HepG2 (cell line): ENCODE data around the gene RPUSD3. TPM values are rescaled to one million over a fixed set of nuclear protein-coding genes. Genes with fewer than 3 reads are reported as not detected.

Experiments
- AGO2 ChIP-seq: fragments of 200-400 bp; formaldehyde crosslinking; optimal IDR thresholded peaks from 2 replicates; pipeline ENCODE3; 2017; ENCODE audit warnings: mild to moderate bottlenecking, low read depth, low read length, moderate library complexity
- BHLHE40 ChIP-seq: IDR thresholded peaks from 2 replicates; pipeline ENCODE4 v1.6.1; 2011; ENCODE audit warnings: low read length, improper control_type of control experiment
- CREM ChIP-seq, 2 experiments: sonication (generic) in 1 of 2; formaldehyde crosslinking in 1 of 2; IDR thresholded peaks; 2 replicates each; pipeline versions ENCODE4 v1.4.0 to v1.6.1; 2016 to 2020; ENCODE audit warnings: antibody characterized with exemption in 1 of 2, mild to moderate bottlenecking in 1 of 2, missing genetic modification reagents in 1 of 2
- KLF15 ChIP-seq: sonication (generic); formaldehyde crosslinking; IDR thresholded peaks from 2 replicates; pipeline ENCODE4 v1.8.1; 2023; ENCODE audit warnings: borderline replicate concordance, mild to moderate bottlenecking, inconsistent platforms, missing genetic modification reagents, mixed read lengths
- LCORL ChIP-seq, 2 experiments: fragments of 450-650 bp in 1 of 2; sonication (generic) in 1 of 2; formaldehyde crosslinking in 1 of 2; IDR thresholded peaks; 2 replicates each; pipeline versions ENCODE4 v1.5.0 to v1.6.1; 2017 to 2020; ENCODE audit warnings: antibody characterized with exemption in 1 of 2, missing genetic modification reagents in 1 of 2
- MED8 ChIP-seq: sonication (generic); formaldehyde crosslinking; IDR thresholded peaks from 2 replicates; pipeline ENCODE4 v1.8.1; 2023; ENCODE audit warnings: mild to moderate bottlenecking, missing genetic modification reagents; ENCODE audit not compliant: insufficient replicate concordance
- ZNF383 ChIP-seq: sonication (generic); formaldehyde crosslinking; IDR thresholded peaks from 2 replicates; pipeline ENCODE4 v1.4.0; 2020; ENCODE audit warnings: missing genetic modification reagents, mild to moderate bottlenecking, borderline replicate concordance
- polyA plus RNA-seq, 8 experiments: library from polyadenylated mRNA; depleted of rRNA in 3 of 8; stranded (reverse) in 7 of 8; unstranded in 1 of 8; fragments of >200 nt; fragmentation: Illumina TruSeq in 4 of 8; extraction: Trizol in 4 of 8; gene quantifications; 2 replicates each; pipeline versions ENCODE4 v1.2.1 to v1.2.3, GENCODE V29; 2011 to 2016; ENCODE audit warnings: low read depth in 4 of 8, missing spikeins in 1 of 8, mixed read lengths in 1 of 8; ENCODE audit not compliant: insufficient read depth in 1 of 8
- total RNA-seq, 5 experiments: library from RNA; depleted of rRNA; stranded (reverse); fragments of >200 nt; fragmentation: Illumina TruSeq; extraction: Trizol; gene quantifications; 2 replicates each; pipeline ENCODE4 v1.2.3, GENCODE V29; 2016; ENCODE audit warnings: low read depth in 1 of 5
- TF ChIP-seq, protein P1 (sequence below): sonication (generic); formaldehyde crosslinking; IDR thresholded peaks from 2 replicates; pipeline ENCODE4 v1.4.0; 2020; ENCODE audit warnings: missing genetic modification reagents
- TF ChIP-seq, protein P2 (sequence below): IDR thresholded peaks from 2 replicates; pipeline ENCODE4 v1.6.1; 2012; ENCODE audit warnings: inconsistent platforms
- TF ChIP-seq, protein P3 (sequence below): sonication (generic); formaldehyde crosslinking; IDR thresholded peaks from 2 replicates; pipeline ENCODE4 v1.5.0; 2020; ENCODE audit warnings: missing genetic modification reagents
- TF ChIP-seq, protein P4 (sequence below), 2 experiments: sonication (generic) in 1 of 2; formaldehyde crosslinking in 1 of 2; IDR thresholded peaks; 2 replicates each; pipeline versions ENCODE4 v1.4.0 to v1.6.1; 2016 to 2020; ENCODE audit warnings: borderline replicate concordance in 1 of 2, low read depth in 1 of 2, mild to moderate bottlenecking in 1 of 2, missing genetic modification reagents in 1 of 2
- TF ChIP-seq, protein P5 (sequence below): sonication (generic); formaldehyde crosslinking; IDR thresholded peaks from 2 replicates; pipeline ENCODE4 v1.4.0; 2020; ENCODE audit warnings: missing genetic modification reagents, mild to moderate bottlenecking, borderline replicate concordance
- TF ChIP-seq, protein P6 (sequence below): sonication (generic); formaldehyde crosslinking; IDR thresholded peaks from 2 replicates; pipeline ENCODE4 v1.4.0; 2020; ENCODE audit warnings: missing genetic modification reagents

The RPUSD3 gene
- total and polyA plus RNA-seq, 2 of the 13 experiments (the other 11 are each of a cell fraction or from before 2014, with no cell fraction given): 32.1 to 48.7 TPM

DNA sequence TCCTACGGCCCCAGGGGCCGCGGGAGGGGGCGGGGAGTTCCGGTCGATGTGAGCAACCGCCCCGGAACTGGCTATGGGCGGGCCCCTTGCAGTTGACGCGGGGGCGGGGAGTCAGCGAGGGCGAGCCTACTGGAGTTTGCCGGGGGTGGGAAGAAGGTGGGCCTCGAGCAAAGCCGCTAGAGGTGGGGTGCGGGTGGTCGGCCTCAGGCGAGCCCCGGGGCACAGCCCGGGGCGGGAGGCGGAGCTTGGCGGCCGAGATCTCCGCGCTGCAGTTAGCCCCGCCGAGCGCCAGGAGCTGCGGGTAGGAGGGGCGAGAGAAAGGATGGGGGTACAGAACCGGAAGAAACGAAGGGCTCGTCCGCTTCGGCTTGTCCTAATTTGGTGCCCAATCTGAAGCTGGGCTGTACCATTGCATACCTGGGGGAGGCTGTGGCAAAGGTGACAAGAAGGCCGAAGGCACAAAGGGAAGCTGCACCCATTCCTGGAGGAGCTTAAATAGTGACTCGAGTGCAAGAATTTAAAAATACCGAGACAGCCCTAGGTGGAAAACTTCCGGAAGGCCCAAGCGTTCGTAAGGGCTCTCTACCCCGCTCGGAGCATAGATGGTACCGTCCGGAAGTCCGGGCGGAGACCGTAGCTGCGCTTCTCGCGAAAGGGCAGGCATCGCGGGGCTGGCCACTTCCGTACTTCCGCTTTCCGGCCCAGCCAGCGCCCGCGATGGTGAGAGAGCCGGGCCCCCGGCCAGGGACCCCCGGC is 51.2 kb downstream of the RPUSD3 start, which contains the start of the genes ARPC4 and TADA3 (continued):
- TF ChIP-seq, protein P1, sequence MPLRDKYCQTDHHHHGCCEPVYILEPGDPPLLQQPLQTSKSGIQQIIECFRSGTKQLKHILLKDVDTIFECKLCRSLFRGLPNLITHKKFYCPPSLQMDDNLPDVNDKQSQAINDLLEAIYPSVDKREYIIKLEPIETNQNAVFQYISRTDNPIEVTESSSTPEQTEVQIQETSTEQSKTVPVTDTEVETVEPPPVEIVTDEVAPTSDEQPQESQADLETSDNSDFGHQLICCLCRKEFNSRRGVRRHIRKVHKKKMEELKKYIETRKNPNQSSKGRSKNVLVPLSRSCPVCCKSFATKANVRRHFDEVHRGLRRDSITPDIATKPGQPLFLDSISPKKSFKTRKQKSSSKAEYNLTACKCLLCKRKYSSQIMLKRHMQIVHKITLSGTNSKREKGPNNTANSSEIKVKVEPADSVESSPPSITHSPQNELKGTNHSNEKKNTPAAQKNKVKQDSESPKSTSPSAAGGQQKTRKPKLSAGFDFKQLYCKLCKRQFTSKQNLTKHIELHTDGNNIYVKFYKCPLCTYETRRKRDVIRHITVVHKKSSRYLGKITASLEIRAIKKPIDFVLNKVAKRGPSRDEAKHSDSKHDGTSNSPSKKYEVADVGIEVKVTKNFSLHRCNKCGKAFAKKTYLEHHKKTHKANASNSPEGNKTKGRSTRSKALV: peak; percentile 44; the same call in 1 of the 2 replicates
- TF ChIP-seq, protein P2, sequence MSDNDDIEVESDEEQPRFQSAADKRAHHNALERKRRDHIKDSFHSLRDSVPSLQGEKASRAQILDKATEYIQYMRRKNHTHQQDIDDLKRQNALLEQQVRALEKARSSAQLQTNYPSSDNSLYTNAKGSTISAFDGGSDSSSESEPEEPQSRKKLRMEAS: peak; percentile 50
- TF ChIP-seq BHLHE40: peak; percentile 97
- TF ChIP-seq ZNF383 (CRISPR knock-in tag): no peak
- TF ChIP-seq, protein P3, sequence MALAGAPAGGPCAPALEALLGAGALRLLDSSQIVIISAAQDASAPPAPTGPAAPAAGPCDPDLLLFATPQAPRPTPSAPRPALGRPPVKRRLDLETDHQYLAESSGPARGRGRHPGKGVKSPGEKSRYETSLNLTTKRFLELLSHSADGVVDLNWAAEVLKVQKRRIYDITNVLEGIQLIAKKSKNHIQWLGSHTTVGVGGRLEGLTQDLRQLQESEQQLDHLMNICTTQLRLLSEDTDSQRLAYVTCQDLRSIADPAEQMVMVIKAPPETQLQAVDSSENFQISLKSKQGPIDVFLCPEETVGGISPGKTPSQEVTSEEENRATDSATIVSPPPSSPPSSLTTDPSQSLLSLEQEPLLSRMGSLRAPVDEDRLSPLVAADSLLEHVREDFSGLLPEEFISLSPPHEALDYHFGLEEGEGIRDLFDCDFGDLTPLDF (CRISPR knock-in tag): peak; percentile 17; the same call in 1 of the 2 replicates
- no peak for TF ChIP-seq LCORL (IDR thresholded peaks at IDR 0.05)
- TF ChIP-seq LCORL (CRISPR knock-in tag; IDR thresholded peaks at IDR 0.05): peak; percentile 76; the same call in 1 of the 2 replicates
- TF ChIP-seq MED8 (CRISPR knock-in tag): no peak
- TF ChIP-seq KLF15: no peak
- TF ChIP-seq, protein P4, sequence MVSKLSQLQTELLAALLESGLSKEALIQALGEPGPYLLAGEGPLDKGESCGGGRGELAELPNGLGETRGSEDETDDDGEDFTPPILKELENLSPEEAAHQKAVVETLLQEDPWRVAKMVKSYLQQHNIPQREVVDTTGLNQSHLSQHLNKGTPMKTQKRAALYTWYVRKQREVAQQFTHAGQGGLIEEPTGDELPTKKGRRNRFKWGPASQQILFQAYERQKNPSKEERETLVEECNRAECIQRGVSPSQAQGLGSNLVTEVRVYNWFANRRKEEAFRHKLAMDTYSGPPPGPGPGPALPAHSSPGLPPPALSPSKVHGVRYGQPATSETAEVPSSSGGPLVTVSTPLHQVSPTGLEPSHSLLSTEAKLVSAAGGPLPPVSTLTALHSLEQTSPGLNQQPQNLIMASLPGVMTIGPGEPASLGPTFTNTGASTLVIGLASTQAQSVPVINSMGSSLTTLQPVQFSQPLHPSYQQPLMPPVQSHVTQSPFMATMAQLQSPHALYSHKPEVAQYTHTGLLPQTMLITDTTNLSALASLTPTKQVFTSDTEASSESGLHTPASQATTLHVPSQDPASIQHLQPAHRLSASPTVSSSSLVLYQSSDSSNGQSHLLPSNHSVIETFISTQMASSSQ (IDR thresholded peaks at IDR 0.05; ENCODE audit: low read depth): no peak
- TF ChIP-seq, protein P4 (CRISPR knock-in tag; IDR thresholded peaks at IDR 0.05; ENCODE audit: borderline replicate concordance): peak; percentile 40; the same call in 1 of the 2 replicates
- TF ChIP-seq AGO2: peak; percentile 77
- TF ChIP-seq, protein P5, sequence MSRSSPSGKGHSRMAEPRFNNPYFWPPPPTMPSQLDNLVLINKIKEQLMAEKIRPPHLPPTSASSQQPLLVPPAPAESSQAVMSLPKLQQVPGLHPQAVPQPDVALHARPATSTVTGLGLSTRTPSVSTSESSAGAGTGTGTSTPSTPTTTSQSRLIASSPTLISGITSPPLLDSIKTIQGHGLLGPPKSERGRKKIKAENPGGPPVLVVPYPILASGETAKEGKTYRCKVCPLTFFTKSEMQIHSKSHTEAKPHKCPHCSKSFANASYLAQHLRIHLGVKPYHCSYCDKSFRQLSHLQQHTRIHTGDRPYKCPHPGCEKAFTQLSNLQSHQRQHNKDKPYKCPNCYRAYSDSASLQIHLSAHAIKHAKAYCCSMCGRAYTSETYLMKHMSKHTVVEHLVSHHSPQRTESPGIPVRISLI: no peak
- TF ChIP-seq, protein P6, sequence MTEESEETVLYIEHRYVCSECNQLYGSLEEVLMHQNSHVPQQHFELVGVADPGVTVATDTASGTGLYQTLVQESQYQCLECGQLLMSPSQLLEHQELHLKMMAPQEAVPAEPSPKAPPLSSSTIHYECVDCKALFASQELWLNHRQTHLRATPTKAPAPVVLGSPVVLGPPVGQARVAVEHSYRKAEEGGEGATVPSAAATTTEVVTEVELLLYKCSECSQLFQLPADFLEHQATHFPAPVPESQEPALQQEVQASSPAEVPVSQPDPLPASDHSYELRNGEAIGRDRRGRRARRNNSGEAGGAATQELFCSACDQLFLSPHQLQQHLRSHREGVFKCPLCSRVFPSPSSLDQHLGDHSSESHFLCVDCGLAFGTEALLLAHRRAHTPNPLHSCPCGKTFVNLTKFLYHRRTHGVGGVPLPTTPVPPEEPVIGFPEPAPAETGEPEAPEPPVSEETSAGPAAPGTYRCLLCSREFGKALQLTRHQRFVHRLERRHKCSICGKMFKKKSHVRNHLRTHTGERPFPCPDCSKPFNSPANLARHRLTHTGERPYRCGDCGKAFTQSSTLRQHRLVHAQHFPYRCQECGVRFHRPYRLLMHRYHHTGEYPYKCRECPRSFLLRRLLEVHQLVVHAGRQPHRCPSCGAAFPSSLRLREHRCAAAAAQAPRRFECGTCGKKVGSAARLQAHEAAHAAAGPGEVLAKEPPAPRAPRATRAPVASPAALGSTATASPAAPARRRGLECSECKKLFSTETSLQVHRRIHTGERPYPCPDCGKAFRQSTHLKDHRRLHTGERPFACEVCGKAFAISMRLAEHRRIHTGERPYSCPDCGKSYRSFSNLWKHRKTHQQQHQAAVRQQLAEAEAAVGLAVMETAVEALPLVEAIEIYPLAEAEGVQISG (CRISPR knock-in tag): peak; percentile 74
- TF ChIP-seq CREM (IDR thresholded peaks at IDR 0.05): peak; percentile 61
- TF ChIP-seq CREM (CRISPR knock-in tag; IDR thresholded peaks at IDR 0.05): no peak
